GM23338 (cell line): ENCODE results near the gene ICOS. TPM values are rescaled to one million over a fixed set of nuclear protein-coding genes. Genes with fewer than 3 reads are reported as not detected.

Source experiments
- ATAC-seq: fragments of 200-7000 bp; cut with Tn5 transposase; 3 replicates; pipeline ENCODE4 v1.9.1; 2020
- DNase-seq: peaks from one replicate; pipeline ENCODE4 v3.0.0-alpha.2; 2015; ENCODE audit warnings: low spot score
- H2AFZ ChIP-seq: fragments of 200-600 bp; sonication (generic); 2 replicates; pipeline ENCODE4 v1.8.0; 2016; ENCODE audit warnings: antibody characterized with exemption, mild to moderate bottlenecking, moderate library complexity
- H3F3A ChIP-seq: fragments of 200-600 bp; sonication (generic); replicated peaks from 2 replicates; pipeline ENCODE4 v1.8.0; 2017; ENCODE audit warnings: antibody characterized with exemption, mixed run types, low read depth
- H3K27ac ChIP-seq: fragments of 200-600 bp; sonication (generic); 2 replicates; pipeline ENCODE4 v1.6.1; 2016; ENCODE audit warnings: low read depth
- H3K27me3 ChIP-seq: fragments of 200-600 bp; sonication (generic); 2 replicates; pipeline ENCODE4 v1.8.0; 2016; ENCODE audit warnings: mild to moderate bottlenecking, mixed run types, moderate library complexity; ENCODE audit not compliant: insufficient read depth
- H3K36me3 ChIP-seq: fragments of 200-600 bp; sonication (generic); 2 replicates; pipeline ENCODE4 v1.8.0; 2016; ENCODE audit warnings: mild to moderate bottlenecking; ENCODE audit not compliant: insufficient read depth
- H3K4me1 ChIP-seq: fragments of 200-600 bp; sonication (generic); 2 replicates; pipeline ENCODE4 v1.8.0; 2016; ENCODE audit warnings: mild to moderate bottlenecking, moderate library complexity; ENCODE audit not compliant: insufficient read depth
- H3K4me2 ChIP-seq: fragments of 200-600 bp; sonication (generic); 2 replicates; pipeline ENCODE4 v1.7.1; 2017; ENCODE audit warnings: mixed run types
- H3K4me3 ChIP-seq: fragments of 200-600 bp; sonication (generic); 2 replicates; pipeline ENCODE4 v1.6.1; 2016; ENCODE audit warnings: mixed run types
- H3K79me2 ChIP-seq: fragments of 200-600 bp; sonication (generic); replicated peaks from 2 replicates; pipeline ENCODE4 v1.8.0; 2017; ENCODE audit warnings: mild to moderate bottlenecking; ENCODE audit not compliant: insufficient read depth
- H3K9me2 ChIP-seq: fragments of 200-600 bp; sonication (generic); 2 replicates; pipeline ENCODE4 v1.8.0; 2017; ENCODE audit not compliant: insufficient read depth
- H4K20me1 ChIP-seq: fragments of 200-600 bp; sonication (generic); replicated peaks from 2 replicates; pipeline ENCODE4 v1.8.0; 2017; ENCODE audit warnings: mild to moderate bottlenecking; ENCODE audit not compliant: insufficient read depth
- H3K27ac Mint-ChIP-seq: 2 replicates; pipeline ENCODE4 v1.8.0; 2020; ENCODE audit warnings: inconsistent platforms, mild to moderate bottlenecking, moderate library complexity, mixed read lengths
- H3K27me3 Mint-ChIP-seq: 3 replicates; pipeline ENCODE4 v1.8.0; 2022; ENCODE audit warnings: low read depth, mild to moderate bottlenecking, moderate library complexity, mixed read lengths, inconsistent platforms; ENCODE audit not compliant: insufficient read depth, poor library complexity
- H3K36me3 Mint-ChIP-seq: 3 replicates; pipeline ENCODE4 v1.8.0; 2021; ENCODE audit warnings: low read depth, mild to moderate bottlenecking, inconsistent platforms, moderate library complexity, mixed read lengths
- H3K4me1 Mint-ChIP-seq: 3 replicates; pipeline ENCODE4 v1.8.0; 2020; ENCODE audit warnings: mild to moderate bottlenecking, inconsistent platforms, mixed read lengths
- H3K4me3 Mint-ChIP-seq: 3 replicates; pipeline ENCODE4 v1.8.0; 2021; ENCODE audit warnings: moderate library complexity, mild to moderate bottlenecking, inconsistent platforms, mixed read lengths
- H3K9me3 Mint-ChIP-seq: 3 replicates; pipeline ENCODE4 v1.8.0; 2020; ENCODE audit warnings: moderate library complexity, mild to moderate bottlenecking, inconsistent platforms, mixed read lengths
- CREB1 ChIP-seq: fragments of 250-450 bp; sonication (Bioruptor Pico); IDR thresholded peaks from 2 replicates; pipeline ENCODE4 v1.5.0; 2020; ENCODE audit warnings: low read depth, mild to moderate bottlenecking, moderate library complexity
- POLR2AphosphoS5 ChIP-seq: IDR thresholded peaks from 2 replicates; pipeline ENCODE4 v1.6.1; 2016; ENCODE audit warnings: antibody characterized with exemption, low read depth
- ZNF114 ChIP-seq: fragments of 250-450 bp; sonication (Bioruptor Pico); IDR thresholded peaks from 2 replicates; pipeline ENCODE4 v1.5.0; 2020; ENCODE audit warnings: mild to moderate bottlenecking, moderate library complexity
- polyA plus RNA-seq: library from polyadenylated mRNA; unstranded; fragments of >200 nt; fragmentation: Nextera tagmentation; extraction: Ambion mirVana; gene quantifications from 2 replicates; pipeline ENCODE4 v1.2.1, GENCODE V29; 2016
- total RNA-seq: library from RNA; depleted of rRNA; stranded (reverse); fragments of >200 nt; shearing (Covaris generic); gene quantifications from 2 replicates; pipeline ENCODE4 v1.2.3, GENCODE V29; 2014
- TF ChIP-seq, protein P1 (sequence below): fragments of 250-450 bp; sonication (Bioruptor Pico); IDR thresholded peaks from 2 replicates; pipeline ENCODE4 v1.5.0; 2020; ENCODE audit warnings: mild to moderate bottlenecking, moderate library complexity
- TF ChIP-seq, protein P2 (sequence below), 2 experiments: fragments of 200-600 bp in 1 of 2; sonication (generic) in 1 of 2; conservative IDR thresholded peaks; 2 replicates each; pipeline versions ENCODE4 v1.5.1 to v1.6.1; 2016 to 2017; ENCODE audit warnings: antibody characterized with exemption in 2 of 2, low read depth in 2 of 2, mild to moderate bottlenecking in 2 of 2, moderate library complexity in 1 of 2

ICOS gene
- total and polyA plus RNA-seq, 2 experiments from 2014 or later, result not detected

DNA sequence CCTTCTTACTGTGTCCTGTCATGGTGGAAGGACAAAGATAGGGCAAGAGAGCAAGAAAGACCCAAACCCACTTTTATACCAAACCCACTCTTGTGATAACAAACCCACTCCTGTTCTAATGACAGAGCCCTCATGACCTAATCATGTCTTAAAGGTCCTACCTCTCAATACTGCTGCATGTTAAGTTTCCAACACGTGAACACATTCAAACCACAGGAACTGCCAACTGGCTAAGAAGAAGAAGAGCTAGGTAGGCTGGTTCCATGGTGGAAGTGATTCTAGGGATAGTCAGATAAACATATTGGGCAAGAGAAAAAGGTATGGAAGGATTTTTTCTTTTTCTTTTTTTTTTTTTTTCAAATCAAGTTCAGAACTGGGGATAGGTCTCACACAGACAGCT lies 47.0 kb upstream of the ICOS start (continued):
- TF ChIP-seq CREB1 (no peak), POLR2AphosphoS5 (no peak), ZNF114 (CRISPR knock-in tag) (no peak)
- TF ChIP-seq, protein P1, sequence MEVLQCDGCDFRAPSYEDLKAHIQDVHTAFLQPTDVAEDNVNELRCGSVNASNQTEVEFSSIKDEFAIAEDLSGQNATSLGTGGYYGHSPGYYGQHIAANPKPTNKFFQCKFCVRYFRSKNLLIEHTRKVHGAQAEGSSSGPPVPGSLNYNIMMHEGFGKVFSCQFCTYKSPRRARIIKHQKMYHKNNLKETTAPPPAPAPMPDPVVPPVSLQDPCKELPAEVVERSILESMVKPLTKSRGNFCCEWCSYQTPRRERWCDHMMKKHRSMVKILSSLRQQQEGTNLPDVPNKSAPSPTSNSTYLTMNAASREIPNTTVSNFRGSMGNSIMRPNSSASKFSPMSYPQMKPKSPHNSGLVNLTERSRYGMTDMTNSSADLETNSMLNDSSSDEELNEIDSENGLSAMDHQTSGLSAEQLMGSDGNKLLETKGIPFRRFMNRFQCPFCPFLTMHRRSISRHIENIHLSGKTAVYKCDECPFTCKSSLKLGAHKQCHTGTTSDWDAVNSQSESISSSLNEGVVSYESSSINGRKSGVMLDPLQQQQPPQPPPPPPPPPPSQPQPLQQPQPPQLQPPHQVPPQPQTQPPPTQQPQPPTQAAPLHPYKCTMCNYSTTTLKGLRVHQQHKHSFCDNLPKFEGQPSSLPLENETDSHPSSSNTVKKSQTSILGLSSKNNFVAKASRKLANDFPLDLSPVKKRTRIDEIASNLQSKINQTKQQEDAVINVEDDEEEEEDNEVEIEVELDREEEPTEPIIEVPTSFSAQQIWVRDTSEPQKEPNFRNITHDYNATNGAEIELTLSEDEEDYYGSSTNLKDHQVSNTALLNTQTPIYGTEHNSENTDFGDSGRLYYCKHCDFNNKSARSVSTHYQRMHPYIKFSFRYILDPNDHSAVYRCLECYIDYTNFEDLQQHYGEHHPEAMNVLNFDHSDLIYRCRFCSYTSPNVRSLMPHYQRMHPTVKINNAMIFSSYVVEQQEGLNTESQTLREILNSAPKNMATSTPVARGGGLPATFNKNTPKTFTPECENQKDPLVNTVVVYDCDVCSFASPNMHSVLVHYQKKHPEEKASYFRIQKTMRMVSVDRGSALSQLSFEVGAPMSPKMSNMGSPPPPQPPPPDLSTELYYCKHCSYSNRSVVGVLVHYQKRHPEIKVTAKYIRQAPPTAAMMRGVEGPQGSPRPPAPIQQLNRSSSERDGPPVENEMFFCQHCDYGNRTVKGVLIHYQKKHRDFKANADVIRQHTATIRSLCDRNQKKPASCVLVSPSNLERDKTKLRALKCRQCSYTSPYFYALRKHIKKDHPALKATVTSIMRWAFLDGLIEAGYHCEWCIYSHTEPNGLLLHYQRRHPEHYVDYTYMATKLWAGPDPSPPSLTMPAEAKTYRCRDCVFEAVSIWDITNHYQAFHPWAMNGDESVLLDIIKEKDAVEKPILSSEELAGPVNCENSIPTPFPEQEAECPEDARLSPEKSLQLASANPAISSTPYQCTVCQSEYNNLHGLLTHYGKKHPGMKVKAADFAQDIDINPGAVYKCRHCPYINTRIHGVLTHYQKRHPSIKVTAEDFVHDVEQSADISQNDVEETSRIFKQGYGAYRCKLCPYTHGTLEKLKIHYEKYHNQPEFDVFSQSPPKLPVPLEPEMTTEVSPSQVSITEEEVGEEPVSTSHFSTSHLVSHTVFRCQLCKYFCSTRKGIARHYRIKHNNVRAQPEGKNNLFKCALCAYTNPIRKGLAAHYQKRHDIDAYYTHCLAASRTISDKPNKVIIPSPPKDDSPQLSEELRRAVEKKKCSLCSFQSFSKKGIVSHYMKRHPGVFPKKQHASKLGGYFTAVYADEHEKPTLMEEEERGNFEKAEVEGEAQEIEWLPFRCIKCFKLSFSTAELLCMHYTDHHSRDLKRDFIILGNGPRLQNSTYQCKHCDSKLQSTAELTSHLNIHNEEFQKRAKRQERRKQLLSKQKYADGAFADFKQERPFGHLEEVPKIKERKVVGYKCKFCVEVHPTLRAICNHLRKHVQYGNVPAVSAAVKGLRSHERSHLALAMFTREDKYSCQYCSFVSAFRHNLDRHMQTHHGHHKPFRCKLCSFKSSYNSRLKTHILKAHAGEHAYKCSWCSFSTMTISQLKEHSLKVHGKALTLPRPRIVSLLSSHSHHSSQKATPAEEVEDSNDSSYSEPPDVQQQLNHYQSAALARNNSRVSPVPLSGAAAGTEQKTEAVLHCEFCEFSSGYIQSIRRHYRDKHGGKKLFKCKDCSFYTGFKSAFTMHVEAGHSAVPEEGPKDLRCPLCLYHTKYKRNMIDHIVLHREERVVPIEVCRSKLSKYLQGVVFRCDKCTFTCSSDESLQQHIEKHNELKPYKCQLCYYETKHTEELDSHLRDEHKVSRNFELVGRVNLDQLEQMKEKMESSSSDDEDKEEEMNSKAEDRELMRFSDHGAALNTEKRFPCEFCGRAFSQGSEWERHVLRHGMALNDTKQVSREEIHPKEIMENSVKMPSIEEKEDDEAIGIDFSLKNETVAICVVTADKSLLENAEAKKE (CRISPR knock-in tag), result no peak

DNA sequence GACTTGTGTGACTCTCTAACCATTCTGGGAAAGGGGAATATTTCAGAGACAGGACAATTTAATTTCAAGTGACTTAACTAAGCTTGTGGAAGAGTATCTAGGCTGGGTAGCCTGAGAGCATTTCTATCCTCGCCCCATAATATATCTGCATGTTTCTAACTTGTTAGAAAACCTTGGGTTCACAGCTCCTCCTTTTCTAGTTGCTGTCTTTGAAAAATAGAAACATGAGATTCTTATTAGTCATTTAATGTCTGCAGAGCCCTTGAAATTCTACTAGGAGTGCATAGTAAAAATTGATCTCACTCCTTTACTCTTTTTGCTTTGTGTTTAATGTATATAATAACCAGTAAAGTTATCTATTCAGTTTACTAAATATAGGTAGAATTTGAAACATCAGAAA lies 46.6 kb upstream of the ICOS start:
- Mint-ChIP-seq H3K4me1 (peaks cover 5% of the 10 kb centered on the region; the same call in 2 of the 3 replicates), H3K27me3 (peaks cover 3% of the 10 kb centered on the region), H3K27ac (no peak overlapping the region), H3K9me3 (no peaks in the 10 kb centered on the region), H3K36me3 (no peaks in the 10 kb centered on the region), H3K4me3 (no peak overlapping the region)
- Histone ChIP-seq H4K20me1 (no peaks in the 10 kb centered on the region), H3K79me2 (no peaks in the 10 kb centered on the region), H3K27ac (no peak overlapping the region), H3F3A (no peaks in the 10 kb centered on the region), H3K9me2 (peaks cover 20% of the 10 kb centered on the region), H3K4me2 (no peak overlapping the region), H3K36me3 (no peaks in the 10 kb centered on the region), H3K4me3 (no peak overlapping the region), H2AFZ (no peak overlapping the region), H3K4me1 (no peaks in the 10 kb centered on the region), H3K27me3 (no peaks in the 10 kb centered on the region)
- DNase-seq (no peak), ATAC-seq (no peak)
- TF ChIP-seq, protein P2, sequence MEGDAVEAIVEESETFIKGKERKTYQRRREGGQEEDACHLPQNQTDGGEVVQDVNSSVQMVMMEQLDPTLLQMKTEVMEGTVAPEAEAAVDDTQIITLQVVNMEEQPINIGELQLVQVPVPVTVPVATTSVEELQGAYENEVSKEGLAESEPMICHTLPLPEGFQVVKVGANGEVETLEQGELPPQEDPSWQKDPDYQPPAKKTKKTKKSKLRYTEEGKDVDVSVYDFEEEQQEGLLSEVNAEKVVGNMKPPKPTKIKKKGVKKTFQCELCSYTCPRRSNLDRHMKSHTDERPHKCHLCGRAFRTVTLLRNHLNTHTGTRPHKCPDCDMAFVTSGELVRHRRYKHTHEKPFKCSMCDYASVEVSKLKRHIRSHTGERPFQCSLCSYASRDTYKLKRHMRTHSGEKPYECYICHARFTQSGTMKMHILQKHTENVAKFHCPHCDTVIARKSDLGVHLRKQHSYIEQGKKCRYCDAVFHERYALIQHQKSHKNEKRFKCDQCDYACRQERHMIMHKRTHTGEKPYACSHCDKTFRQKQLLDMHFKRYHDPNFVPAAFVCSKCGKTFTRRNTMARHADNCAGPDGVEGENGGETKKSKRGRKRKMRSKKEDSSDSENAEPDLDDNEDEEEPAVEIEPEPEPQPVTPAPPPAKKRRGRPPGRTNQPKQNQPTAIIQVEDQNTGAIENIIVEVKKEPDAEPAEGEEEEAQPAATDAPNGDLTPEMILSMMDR (conservative IDR thresholded peaks at IDR 0.05; ENCODE audit: low read depth in 2 of 2), result no peak
- no peak for TF ChIP-seq POLR2AphosphoS5
- TF ChIP-seq, protein P1 (CRISPR knock-in tag), result no peak
